Measurements from ENCODE around the gene TRIM7. TPM values are rescaled to one million over a fixed set of nuclear protein-coding genes. Genes with fewer than 3 reads are reported as not detected.
"Not testable (repeated sequence)": the region's sequence is repeated elsewhere in the genome, so short reads cannot be mapped to it uniquely, and the experiment has no call there.

The TRIM7 gene
- total RNA-seq, 1 donor from 2014 or later = 4.0 TPM

- H3K27me3 Mint-ChIP-seq (ENCODE audit: unreplicated experiment) = peaks cover under 1% of the 10 kb centered on the region
- H3K4me3 Mint-ChIP-seq (ENCODE audit: unreplicated experiment) = peak overlapping the region; percentile 83
- H3K9me3 Mint-ChIP-seq (ENCODE audit: unreplicated experiment) = no peaks in the 10 kb centered on the region
- H3K36me3 Mint-ChIP-seq (ENCODE audit: unreplicated experiment) = no peaks in the 10 kb centered on the region
- no peak for TF ChIP-seq CTCF (IDR thresholded peaks at IDR 0.05)
- peak overlapping the region; percentile 90 for H3K27ac Mint-ChIP-seq (ENCODE audit: unreplicated experiment)
- H3K4me1 Mint-ChIP-seq (ENCODE audit: unreplicated experiment) = peaks cover 31% of the 10 kb centered on the region
- no peak for DNase-seq (ENCODE audit: extremely low spot score, unreplicated experiment)
Observed at GRCh38 chr5:181218795-181219124, 13.8 kb upstream of the TRIM7 start.

- Mint-ChIP-seq H3K4me3 (ENCODE audit: unreplicated experiment) (peak overlapping the region; percentile 83), H3K4me1 (ENCODE audit: unreplicated experiment) (peaks cover 27% of the 10 kb centered on the region), H3K27me3 (ENCODE audit: unreplicated experiment) (peaks cover 3% of the 10 kb centered on the region), H3K36me3 (ENCODE audit: unreplicated experiment) (no peaks in the 10 kb centered on the region), H3K27ac (ENCODE audit: unreplicated experiment) (peak overlapping the region; percentile 90), H3K9me3 (ENCODE audit: unreplicated experiment) (no peaks in the 10 kb centered on the region)
- DNase-seq (ENCODE audit: extremely low spot score, unreplicated experiment) = no peak
- TF ChIP-seq CTCF (IDR thresholded peaks at IDR 0.05) = no peak
Observed at GRCh38 chr5:181217803-181218062, 12.7 kb upstream of the TRIM7 start.

GRCh38 chr5:181217111-181217802 is 12.3 kb upstream of the TRIM7 start:
- H3K27ac Mint-ChIP-seq (ENCODE audit: unreplicated experiment) = peak overlapping the region; percentile 90
- peaks cover 3% of the 10 kb centered on the region for H3K27me3 Mint-ChIP-seq (ENCODE audit: unreplicated experiment)
- peak overlapping the region; percentile 83 for H3K4me3 Mint-ChIP-seq (ENCODE audit: unreplicated experiment)
- H3K4me1 Mint-ChIP-seq (ENCODE audit: unreplicated experiment) = peaks cover 27% of the 10 kb centered on the region
- H3K36me3 Mint-ChIP-seq (ENCODE audit: unreplicated experiment) = no peaks in the 10 kb centered on the region
- H3K9me3 Mint-ChIP-seq (ENCODE audit: unreplicated experiment) = no peaks in the 10 kb centered on the region
- peak; percentile 87 for DNase-seq (ENCODE audit: extremely low spot score, unreplicated experiment)
- TF ChIP-seq CTCF (IDR thresholded peaks at IDR 0.05) = peak; percentile 12

- no peak for DNase-seq (ENCODE audit: extremely low spot score, unreplicated experiment)
- Mint-ChIP-seq H3K27me3 (ENCODE audit: unreplicated experiment) (peaks cover 3% of the 10 kb centered on the region), H3K4me1 (ENCODE audit: unreplicated experiment) (peaks cover 20% of the 10 kb centered on the region), H3K9me3 (ENCODE audit: unreplicated experiment) (no peaks in the 10 kb centered on the region), H3K27ac (ENCODE audit: unreplicated experiment) (no peak overlapping the region), H3K4me3 (ENCODE audit: unreplicated experiment) (peak overlapping the region; percentile 75), H3K36me3 (ENCODE audit: unreplicated experiment) (no peaks in the 10 kb centered on the region)
- TF ChIP-seq CTCF (IDR thresholded peaks at IDR 0.05) = no peak
Observed at GRCh38 chr5:181215997-181216989, 11.3 kb upstream of the TRIM7 start.

- H3K27me3 Mint-ChIP-seq (ENCODE audit: unreplicated experiment); H3K36me3 Mint-ChIP-seq (ENCODE audit: unreplicated experiment); DNase-seq (ENCODE audit: extremely low spot score, unreplicated experiment); H3K9me3 Mint-ChIP-seq (ENCODE audit: unreplicated experiment); H3K27ac Mint-ChIP-seq (ENCODE audit: unreplicated experiment); H3K4me3 Mint-ChIP-seq (ENCODE audit: unreplicated experiment): not testable (repeated sequence)
- H3K4me1 Mint-ChIP-seq (ENCODE audit: unreplicated experiment) = peaks cover 20% of the 10 kb centered on the region
Observed at GRCh38 chr5:181214249-181214648, 9.3 kb upstream of the TRIM7 start.

Measured in osteocyte (in vitro differentiated cells).